Right forelimb (tissue), 1 donor: ENCODE measurements around the gene FYCO1.

Experiments
- DNase-seq: peaks from one replicate; pipeline ENCODE4 v3.0.0-alpha.2; 2018

FYCO1 gene

GRCh38 chr3:45911511-45912226 lies 84.0 kb downstream of the FYCO1 start:
- no peak for DNase-seq

GRCh38 chr3:45910892-45911291 lies 84.7 kb downstream of the FYCO1 start:
- DNase-seq, result no peak

- DNase-seq, result no peak
These were observed 86.1 kb downstream of the FYCO1 start for GRCh38 chr3:45909542-45909941.

GRCh38 chr3:45908761-45909160 lies 86.9 kb downstream of the FYCO1 start:
- DNase-seq, result no peak

- no peak for DNase-seq
These were observed 87.6 kb downstream of the FYCO1 start for GRCh38 chr3:45907769-45908705.

- no peak for DNase-seq
These were observed 88.8 kb downstream of the FYCO1 start for GRCh38 chr3:45906681-45907407.

GRCh38 chr3:45905755-45906154 lies 89.9 kb downstream of the FYCO1 start:
- DNase-seq, result no peak

- no peak for DNase-seq
These were observed 90.7 kb downstream of the FYCO1 start for GRCh38 chr3:45904931-45905330.

GRCh38 chr3:45896956-45897355 lies 98.7 kb downstream of the FYCO1 start:
- no peak for DNase-seq

- no peak for DNase-seq
These were observed 99.7 kb downstream of the FYCO1 start for GRCh38 chr3:45895686-45896468.

- no peak for DNase-seq
These were observed 101.6 kb downstream of the FYCO1 start for GRCh38 chr3:45894015-45894414.

GRCh38 chr3:45892161-45892560 lies 103.5 kb downstream of the FYCO1 start:
- DNase-seq, result no peak

- DNase-seq, result no peak
These were observed 105.2 kb downstream of the FYCO1 start for GRCh38 chr3:45890405-45890804.

- DNase-seq, result no peak
These were observed 106.3 kb downstream of the FYCO1 start for GRCh38 chr3:45889337-45889736.

- no peak for DNase-seq
These were observed 107.7 kb downstream of the FYCO1 start for GRCh38 chr3:45887759-45888511.

- no peak for DNase-seq
These were observed 108.3 kb downstream of the FYCO1 start for GRCh38 chr3:45887285-45887684.

- no peak for DNase-seq
These were observed 109.5 kb downstream of the FYCO1 start, which contains the start of gene CCR9 for GRCh38 chr3:45885979-45886705. Gene CCR9 (plus strand): TSS chr3:45886543. CDS start chr3:45894934, 8,391 bp downstream.

GRCh38 chr3:45884368-45885201 lies 111.0 kb downstream of the FYCO1 start:
- DNase-seq, result no peak

GRCh38 chr3:45881078-45882022 lies 114.3 kb downstream of the FYCO1 start:
- no peak for DNase-seq
